AG09309 (cell line): ENCODE results near the gene ERBB3.
"Not testable (repeated sequence)": the region's sequence is repeated elsewhere in the genome, so short reads cannot be mapped to it uniquely, and the experiment has no call there.

Source experiments
- DNase-seq: peaks from one replicate; pipeline ENCODE4 v3.0.0-alpha.2; 2010; ENCODE audit warnings: low read depth
- H3K4me3 ChIP-seq: 2 replicates; pipeline ENCODE4 v1.5.1; 2011; ENCODE audit warnings: mild to moderate bottlenecking, low read depth, low read length, moderate library complexity; ENCODE audit not compliant: control insufficient read depth
- CTCF ChIP-seq: IDR thresholded peaks from 2 replicates; pipeline ENCODE4 v1.5.1; 2011; ENCODE audit warnings: mild to moderate bottlenecking, low read depth, low read length, inconsistent platforms; ENCODE audit not compliant: insufficient read depth, control insufficient read depth; ENCODE audit errors: missing control alignments

ERBB3 gene

DNA sequence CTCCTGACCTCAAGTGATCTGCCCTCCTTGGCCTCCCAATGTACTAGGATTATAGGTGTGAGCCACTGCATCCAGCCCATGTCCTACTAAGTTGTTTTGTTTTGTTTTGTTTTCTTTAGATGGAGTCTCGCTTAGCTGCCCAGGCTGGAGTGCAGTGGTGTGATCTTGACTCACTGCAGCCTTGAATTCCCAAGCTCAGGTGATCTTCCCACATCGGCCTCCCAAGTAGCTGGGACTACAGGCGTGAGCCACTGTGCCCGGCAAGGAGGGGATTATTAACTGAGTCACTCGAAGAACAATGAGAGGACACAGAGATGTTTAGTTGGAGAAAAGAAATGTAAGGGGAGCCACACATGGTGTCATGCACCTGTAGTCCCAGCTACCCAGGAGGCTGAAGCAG lies 18.0 kb upstream of the ERBB3 start:
- TF ChIP-seq CTCF = no peak
- H3K4me3 ChIP-seq = no peak overlapping the region
- no peak for DNase-seq

GRCh38 chr12:56062996-56063395 lies 17.0 kb upstream of the ERBB3 start:
- DNase-seq = no peak
- TF ChIP-seq CTCF = no peak
- no peak overlapping the region for H3K4me3 ChIP-seq

DNA sequence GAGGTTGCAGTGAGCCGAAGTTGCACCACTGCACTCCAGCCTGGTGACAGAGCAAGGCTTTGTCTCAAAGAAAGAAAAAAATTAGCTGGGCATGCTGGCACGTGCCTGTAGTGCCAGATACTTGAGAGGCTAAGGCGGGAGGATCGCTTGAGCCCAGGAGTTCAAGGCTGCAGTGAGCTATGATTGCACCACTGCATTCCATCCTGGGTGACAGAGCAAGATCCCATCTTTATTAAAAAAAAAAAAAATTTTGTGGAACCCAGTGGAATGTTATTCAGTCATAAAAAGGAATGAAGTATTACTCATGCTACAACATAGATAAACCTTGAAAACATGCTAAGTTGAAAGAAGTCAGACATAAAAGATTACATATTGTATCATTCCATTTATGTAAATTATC lies 8.3 kb upstream of the ERBB3 start:
- no peak overlapping the region for H3K4me3 ChIP-seq
- no peak for DNase-seq
- no peak for TF ChIP-seq CTCF

DNA sequence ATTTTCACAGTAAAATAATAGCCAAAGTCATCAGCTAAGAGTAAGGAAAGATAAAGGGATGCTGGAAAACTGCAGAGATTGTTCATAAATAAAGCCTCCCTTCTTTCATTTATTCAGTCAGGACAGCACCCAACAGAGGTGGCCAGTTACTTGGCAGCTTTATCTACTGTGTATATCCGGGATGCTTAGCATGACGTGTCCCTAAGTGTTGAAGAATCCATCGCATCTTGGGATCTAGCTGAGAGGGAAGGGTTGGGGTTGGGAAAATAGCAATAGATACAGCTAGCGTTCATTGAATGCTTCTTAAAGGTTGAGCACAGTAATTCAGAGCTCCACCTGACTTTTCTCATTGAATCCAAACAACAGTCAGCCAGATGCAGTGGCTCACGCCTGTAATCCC lies 5.6 kb upstream of the ERBB3 start:
- H3K4me3 ChIP-seq = no peak overlapping the region
- no peak for TF ChIP-seq CTCF
- DNase-seq = no peak

DNA sequence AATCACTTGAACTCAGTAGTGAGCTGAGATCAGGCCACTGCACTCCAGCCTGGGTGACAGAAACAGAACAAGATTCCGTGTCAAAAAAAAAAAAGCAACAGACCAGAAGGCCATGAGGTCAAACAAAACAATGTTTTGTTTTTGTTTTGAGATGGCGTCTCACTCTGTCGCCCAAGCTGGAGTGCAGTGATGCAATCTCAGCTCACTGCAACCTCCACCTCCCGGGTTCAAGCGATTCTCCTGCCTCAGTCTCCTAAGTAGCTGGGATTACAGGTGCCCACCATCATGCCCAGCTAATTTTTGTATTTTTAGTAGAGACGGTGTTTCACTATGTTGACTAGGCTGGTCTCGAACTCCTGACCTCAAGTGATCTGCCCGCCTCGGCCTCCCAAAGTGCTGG lies 2.0 kb upstream of the ERBB3 start:
- not testable (repeated sequence) for H3K4me3 ChIP-seq, DNase-seq

DNA sequence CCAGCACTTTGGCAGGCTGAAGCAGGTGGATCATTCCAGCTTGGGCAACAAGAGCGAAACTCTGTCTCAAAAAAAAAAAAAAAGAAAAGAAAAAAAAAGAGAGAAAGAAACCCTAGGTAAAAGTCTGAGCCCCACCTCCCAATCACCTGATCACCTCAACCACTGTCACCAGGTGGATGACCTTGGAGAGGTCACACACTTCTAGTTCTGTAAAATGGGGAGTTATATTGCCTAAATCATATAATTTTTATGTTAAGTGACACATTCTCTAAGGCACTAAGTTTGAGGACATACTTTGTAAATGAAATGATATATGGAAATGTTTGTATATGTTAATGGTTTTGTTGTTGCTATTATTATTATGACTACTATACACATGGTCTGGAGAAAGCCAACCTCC lies 1.5 kb upstream of the ERBB3 start:
- H3K4me3 ChIP-seq = no peak overlapping the region
- TF ChIP-seq CTCF = no peak
- no peak for DNase-seq

DNA sequence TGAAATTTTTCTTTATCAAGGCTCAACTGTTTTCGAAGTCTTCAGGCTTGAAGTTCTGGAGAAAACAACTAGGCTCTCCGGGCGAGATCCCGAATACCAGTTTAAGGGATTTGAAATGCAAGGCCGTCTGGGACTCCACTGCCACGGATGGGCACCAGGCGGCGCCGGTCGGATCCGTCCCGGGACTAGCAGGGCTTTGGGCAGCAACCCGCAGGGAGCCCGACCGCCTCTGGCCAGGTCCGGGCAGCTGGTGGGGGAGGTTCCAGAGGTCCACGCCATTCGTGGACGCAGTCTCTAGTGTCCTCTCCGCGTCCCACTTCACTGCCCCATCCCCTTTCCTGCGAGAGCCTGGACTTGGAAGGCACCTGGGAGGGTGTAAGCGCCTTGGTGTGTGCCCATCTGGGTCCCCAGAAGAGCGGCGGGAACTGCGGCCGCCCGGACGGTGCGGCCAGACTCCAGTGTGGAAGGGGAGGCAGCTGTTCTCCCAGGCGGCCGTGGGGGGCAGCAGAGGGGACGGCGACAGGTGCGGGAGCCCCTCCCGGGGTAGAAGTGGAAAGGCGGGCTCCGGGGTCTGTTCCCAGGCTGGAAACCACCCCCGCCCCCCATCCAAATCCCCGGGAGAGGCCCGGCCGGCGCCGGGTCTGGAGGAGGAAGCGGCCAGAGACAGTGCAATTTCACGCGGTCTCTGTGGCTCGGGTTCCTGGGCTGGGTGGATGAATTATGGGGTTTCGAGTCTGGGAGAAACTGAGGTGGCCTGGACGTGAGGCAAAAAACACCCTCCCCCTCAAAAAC lies 838 bp upstream of the ERBB3 start:
- H3K4me3 ChIP-seq = peak overlapping the region; percentile 65
- DNase-seq = peak; percentile 27
- TF ChIP-seq CTCF = peak; percentile 88
